HG03432 (cell line): ENCODE measurements around the gene HOXA7.
A peak's percentile ranks its signal among the peaks of the same experiment; 100 is the strongest.

ENCODE experiments used
- ATAC-seq: cut with Tn5 transposase; IDR thresholded peaks from one replicate; pipeline ENCODE4 v1.9.1; 2021; ENCODE audit warnings: mild to moderate bottlenecking, moderate library complexity; ENCODE audit not compliant: unreplicated experiment

HOXA7 gene

DNA sequence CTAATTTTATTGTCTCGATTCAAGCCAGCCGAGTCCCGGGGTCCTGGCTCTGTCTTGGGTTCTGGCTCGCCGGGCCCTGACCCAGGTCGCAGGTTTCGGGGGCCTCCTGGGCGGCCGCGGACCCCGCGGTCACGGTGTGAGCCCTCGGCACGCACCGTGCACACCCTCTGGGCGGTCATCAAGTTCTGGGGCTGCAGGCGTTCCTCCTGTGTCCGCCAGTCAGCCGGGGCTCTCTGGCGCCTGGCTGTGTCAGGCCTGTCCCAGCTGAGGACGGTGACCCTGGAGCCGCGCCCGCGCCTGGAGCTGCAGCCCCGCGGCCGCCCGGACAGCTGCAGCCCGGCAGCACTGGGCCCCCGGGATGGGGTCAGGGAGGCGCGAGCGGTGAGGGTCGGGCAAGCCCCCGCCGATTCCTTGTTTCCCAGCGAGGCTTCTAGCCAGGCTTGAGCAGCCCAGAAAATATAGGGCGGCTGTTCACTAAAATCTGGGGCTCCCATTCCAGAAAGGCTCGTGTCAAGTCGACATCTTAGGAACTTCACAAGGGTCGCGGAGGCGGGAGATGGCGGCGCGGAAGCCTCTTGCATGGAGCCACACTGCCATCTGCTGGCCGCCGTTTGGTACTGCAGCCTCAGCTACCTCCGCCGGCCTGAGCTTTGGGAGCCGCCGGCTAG is 4.2 kb upstream of the HOXA7 start:
- ATAC-seq: peak; percentile 62

DNA sequence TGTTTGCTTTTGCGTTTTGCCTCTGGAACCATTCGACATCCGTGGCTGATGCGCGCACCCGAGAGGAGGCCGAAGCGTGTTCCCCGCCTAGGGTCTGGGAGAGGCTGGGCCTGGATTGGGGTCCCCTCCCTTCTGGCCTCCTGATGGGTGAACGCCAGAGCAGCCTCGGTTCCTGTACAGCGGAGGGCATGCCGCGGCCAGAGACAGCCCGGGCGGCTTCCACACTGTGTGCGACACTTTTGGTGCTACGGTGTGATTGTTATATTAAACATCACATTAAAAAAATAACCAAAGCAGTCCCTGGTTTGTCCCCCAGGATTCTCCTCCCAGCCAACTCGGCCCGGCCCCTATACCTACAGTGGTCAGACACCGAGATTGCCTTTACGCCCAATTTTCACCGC is 3.7 kb upstream of the HOXA7 start:
- peak; percentile 22 for ATAC-seq

DNA sequence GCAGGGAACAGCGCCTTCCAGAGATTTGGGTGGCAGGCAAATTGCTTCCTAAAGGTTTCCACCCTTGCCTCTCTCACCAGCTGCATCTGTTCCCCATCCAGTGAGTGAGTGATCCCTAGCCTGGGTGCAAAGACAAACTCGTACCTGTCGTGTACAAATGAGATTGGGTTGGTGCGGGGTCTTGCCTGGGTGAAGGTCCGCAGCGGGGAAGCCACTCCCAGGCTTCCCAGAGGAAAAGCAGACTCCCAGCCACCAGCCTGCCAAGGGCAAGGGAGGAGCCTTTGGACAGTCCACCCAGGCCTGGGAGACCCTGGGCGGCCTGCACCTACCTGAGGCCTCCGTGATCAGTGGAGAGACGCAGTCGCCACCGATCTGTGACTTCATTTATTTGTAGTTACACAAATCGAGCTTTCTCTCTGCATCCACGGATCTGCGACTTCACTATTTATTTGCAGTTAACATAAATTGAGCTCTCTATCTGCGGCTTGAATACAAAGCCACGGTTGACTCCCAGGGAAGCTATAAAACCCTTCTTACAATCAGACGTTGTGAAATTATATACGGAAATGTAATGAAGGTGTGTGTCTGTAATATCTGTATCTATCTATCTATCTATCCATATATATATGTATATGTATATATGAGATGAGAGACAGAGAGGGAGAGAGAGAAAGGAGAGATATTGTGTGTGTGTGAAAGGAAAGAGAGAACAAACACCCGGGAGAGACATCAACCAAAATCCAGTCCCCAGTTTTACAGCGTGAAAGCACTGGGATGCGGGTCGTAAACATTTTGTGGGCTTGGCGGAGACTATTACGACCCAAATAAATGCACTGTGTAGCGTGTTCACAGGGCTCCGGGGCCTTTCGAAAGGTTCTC is 3.0 kb upstream of the HOXA7 start:
- no peak for ATAC-seq

DNA sequence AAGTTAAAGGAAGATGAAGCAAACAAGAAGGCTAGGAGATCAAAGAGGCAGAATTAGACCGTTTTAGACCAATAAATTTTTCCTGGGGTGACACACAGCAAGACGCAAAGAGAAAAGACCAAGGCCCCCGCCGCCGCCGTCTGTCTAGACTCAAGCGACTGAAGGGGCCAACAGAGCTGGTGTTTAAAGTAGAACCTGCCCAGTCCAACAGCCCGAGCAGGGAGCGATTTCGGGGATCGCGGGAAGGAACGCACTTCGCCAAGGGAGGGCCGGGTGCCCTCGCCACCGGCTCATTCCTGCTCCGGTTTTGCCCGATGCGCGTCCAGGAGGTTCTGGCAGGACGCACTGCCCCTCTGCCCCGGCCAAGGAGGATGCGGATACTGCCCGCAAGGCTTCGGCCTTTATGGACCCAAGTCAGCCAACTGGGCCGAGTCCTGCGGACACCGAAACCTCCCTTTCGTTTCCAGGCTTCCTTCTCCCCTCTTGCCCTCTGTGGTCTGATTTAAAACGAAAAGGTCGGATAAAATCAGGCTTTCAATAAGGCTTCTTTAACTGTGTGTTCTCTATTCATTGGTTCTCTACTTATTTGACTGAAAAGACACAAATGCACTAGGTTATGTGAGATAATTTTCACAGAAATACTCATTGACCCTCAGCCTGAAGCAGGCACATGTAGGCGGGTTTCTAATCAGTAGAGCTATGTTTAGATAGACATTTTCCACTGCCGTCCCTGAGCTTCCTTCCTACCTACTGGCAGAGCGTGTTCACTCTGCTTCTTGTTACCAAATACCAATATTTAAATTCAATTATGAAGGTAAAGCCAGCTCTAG is 2.2 kb upstream of the HOXA7 start:
- no peak for ATAC-seq

DNA sequence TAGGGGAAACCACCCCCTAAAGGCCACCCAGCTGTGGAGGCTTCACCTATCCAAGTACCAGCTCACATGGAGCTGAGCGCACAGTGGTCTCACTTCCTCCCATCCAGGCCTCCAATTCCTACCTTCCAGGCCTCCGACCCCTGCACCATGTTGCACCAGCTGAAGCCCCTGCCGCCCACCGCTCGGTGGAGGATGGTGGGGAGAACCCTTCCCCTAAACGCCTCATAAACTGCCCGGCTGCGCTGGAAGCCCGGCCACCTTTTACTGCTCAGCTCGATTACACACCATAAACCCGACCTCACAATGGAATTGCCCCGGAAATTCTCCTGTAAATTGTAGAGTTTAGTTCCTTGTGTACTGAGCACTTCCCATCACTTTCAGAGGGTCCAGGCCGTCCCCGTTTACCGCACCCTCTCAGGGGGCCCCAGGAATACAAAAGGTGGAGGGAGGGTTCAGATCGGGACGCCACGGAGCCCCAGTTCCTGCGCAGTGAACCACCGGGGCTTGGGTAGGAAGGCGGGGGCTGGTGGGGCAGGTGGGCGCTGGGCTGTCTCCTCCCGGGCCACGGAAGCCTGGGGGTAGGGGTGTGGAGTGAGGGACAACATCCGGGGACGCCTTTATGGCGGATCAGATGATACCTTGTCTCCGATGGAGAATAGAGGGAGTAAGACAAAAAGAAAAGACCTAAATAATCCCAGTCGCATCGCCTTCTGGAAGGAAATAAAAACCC is 1.4 kb upstream of the HOXA7 start:
- no peak for ATAC-seq

DNA sequence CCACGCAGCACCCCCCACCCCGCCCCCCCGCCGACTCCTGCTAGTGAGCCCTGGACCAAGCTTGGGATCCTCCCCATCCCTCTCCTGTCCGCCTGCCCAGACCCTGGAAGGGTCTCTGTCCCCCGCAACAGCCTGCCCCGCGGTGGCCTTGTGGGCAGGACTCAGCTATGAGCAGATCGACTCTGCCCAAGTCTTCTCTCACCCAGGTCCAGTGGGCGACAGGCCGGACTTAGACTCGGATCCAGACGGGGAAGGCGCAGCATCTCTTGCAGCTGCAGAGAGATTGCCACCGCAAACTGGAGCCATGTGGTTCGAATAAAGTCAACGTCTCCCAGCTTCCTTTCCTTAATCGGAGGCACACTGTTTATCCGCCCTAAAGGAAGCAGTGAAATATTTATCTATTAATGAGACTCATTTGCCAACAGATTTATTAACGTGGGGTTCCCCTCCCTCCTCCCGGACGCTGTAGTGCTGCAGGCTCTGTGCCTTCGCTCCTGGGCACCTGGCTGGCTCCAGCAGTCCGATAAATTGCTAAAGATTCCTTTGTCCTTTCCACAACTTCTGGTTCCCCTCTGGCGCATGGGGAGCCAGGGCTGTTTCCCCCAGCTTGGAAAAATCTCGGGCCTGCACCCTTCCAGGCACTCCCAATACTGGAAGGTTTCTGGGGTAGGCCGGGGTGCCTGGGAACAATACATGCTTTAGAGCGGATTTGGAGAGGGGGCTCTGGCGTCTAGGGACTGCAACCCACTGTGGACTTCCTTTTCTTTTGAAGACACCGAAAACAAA is 634 bp upstream of the HOXA7 start:
- ATAC-seq: no peak

DNA sequence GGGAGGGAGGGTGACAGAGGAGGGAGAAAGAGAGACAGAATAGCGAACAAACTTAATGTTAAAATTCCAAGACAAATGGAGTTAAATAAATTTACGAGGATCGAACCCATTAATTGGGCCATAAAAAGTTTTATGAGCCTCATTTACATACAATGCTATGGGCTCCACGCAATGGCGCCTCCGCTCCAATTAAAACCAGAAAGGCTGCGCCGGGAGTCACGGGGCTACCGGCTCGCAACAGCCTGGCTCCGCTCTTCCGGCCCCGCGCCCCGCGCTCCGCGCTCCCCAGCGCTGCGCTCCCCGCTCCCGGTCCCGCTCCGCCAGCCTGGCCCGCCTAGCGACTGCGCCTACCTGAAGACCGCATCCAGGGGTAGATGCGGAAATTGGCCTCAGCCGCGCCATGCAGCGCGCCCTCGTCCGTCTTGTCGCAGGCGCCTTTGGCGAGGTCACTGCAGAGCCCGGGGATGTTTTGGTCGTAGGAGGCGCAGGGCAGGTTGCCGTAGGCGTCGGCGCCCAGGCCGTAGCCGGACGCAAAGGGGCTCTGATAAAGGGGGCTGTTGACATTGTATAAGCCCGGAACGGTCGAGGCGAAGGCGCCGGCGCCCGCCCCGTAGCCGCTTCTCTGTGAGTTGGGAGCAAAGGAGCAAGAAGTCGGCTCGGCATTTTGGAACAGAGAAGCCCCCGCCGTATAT is 513 bp downstream of the HOXA7 start:
- ATAC-seq: no peak

DNA sequence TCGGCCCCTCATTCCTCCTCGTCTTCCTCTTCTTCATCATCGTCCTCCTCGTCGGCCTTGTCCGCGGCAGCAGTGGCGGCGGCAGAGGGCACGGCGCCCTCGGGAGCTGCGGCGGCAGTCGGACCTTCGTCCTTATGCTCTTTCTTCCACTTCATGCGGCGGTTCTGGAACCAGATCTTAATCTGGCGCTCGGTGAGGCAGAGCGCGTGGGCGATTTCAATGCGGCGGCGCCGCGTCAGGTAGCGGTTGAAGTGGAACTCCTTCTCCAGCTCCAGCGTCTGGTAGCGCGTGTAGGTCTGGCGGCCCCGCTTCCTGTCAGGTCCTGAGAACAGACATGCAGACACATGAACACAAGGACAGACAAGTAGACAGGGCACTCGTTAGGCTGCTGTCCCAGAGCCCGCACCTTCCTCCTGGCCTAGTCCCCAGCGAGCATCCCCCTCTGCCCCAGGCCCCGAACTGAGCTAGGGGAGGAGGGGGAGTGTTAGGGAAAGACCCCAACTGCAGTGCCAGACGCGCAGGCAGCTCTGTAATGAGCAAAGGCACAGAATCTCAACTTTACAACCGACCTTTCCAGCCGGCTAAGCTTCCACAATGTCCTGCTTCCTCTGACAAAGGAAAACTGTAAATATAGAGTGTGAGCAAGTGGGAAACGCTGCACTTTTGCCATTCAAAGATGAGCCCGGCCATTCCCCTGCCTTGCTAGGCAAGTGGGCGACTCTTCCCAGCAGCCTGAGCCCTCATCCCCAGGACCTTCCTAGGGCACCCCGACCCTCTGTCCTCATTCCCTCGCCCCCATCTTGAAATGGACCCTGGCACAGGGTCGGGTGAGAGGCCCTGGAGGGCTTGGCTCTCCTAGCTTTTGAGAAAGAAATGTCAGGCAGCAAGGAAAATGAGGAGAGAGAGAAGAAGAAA is 1.3 kb downstream of the HOXA7 start:
- no peak for ATAC-seq

DNA sequence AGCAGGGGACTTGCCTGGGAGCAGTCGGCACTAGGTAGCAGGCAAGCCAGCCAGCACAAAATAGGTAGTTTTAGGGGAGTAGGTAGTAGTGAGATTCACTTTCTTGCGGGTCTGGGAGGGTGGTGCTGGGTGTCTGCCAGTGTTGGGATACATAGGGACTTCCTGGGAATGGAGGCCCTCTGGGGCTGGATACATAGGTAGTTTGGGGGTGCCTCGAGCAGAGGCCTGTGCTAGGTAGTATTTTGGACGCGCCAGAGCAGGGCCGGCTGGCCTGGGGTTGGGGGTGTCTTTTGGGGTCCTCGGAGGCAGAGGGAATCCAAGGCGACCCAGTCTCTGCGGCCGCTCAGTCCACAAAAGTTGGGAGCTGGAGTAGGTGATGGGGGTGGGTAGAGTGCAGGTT is 2.1 kb downstream of the HOXA7 start:
- ATAC-seq: no peak

DNA sequence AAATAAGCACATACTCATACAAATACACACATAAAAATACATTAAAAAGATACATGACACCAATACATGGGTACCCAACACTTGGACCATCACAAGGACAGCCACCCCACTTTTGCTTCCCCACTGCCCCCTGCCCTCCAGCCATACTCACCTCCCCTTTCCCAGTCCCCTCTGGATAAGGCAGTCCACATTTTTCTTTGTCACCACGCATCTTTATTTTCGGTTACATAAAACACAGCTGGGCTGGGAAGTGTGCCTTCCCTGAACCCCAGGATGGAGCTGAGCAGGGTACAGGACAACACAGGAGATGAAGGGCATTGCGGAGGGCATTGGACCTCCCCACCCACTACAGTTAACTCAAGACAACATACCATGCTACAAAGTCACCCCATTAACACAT is 2.9 kb downstream of the HOXA7 start:
- no peak for ATAC-seq

DNA sequence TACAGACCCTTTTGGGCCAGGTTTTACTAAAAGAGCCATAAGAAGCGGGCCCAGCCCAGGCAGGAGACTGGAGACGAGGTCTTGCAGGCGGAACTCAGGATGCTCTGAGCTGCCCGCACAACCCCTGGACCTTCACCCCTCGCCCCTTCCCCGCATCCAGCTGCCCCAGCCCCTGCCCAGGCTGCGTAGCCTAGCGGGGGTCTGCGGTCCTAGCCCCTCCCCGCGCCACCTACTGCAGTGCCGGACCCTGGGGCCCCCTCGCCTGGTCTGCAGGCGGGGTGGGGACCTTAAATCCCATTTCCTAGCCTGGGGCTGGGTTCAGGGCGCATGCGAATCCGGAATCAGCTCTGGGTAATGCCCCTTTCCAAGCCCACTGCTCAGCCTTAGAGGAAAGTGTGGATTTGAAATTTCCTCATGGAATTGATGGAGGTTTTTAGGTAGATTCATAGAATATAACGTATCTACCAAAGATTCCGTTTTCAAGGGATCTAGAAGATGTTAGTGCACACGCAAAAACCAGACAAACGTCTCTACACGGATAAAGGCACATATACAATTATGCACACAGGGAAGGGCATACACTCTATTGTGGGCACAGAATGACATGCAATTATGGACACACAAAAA is 3.5 kb downstream of the HOXA7 start:
- ATAC-seq: no peak

DNA sequence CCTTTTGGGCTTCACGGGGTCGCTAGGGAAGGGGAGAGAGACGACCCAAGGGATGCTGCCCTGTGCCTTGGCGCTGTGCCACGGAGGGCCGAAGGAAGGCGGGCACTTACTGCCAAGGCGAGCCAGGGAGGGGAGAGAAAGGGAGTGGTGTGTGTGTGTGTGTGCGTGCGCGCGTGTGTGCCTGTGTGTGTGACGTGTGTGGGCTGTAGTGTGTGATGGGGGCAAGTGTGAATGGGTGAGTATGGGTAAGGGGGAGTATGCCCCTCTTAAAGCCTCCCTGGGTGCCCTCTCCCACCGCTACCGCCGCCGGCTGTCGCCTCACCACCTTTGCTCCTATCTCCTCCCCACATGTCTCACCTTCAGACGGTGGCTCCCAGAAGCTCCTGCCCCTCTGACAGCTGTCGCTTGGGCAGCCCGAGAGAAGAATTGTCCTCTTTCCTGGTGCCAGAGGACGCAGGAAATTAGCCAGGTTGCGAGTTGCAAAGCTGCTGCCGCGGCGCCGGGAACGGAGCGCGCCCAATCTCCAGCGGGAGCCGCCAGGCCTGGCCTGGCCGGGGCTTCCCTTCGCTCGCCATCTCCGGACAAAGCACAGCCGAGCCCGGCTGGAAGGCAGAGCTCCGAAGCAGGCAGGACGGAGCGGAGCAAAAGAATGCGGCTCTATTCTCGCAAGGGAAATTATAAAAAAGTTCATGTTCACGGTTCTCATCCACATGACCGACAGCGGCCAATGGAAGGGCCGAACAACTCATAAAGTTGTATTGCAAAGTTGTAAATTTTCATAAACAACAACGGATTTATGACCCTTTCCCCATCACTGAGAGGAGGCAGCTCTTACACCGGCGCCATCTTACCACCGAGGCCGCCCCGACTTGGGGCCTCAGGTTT is 4.3 kb downstream of the HOXA7 start, which contains the start of gene HOXA3:
HOXA3 (minus strand) TSS at position 653 of the 885 bp plus-strand sequence. CDS start 41,943 bp downstream, outside the sequence.
- no peak for ATAC-seq

DNA sequence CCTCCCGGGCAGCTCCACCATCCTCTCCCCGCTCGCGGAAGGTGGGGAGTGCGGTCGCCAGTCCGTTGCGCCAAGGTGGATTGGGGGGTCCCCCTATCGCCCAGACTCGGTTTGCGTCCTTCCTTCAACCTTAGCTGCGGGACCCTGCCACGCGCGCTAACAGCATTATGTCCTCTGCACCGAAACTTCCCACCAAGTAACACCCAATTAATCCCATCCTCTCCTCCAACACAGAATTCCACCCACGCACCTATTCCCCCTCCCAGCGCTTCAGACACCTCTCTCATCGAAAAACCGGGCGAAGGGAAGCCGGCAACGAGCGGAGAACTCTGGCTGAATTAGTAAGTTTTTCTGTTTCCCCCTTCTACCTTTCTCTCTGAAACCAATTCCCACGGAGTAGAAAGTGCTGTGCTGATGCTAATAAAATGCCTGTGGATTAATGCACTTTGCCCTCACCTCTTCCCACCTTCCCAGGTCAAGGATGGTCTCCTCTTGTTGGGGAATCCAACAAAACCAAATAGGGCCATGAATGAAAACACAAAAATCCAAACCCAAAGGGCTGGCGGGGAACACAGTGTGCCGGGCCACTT is 5.0 kb downstream of the HOXA7 start:
- ATAC-seq: no peak

DNA sequence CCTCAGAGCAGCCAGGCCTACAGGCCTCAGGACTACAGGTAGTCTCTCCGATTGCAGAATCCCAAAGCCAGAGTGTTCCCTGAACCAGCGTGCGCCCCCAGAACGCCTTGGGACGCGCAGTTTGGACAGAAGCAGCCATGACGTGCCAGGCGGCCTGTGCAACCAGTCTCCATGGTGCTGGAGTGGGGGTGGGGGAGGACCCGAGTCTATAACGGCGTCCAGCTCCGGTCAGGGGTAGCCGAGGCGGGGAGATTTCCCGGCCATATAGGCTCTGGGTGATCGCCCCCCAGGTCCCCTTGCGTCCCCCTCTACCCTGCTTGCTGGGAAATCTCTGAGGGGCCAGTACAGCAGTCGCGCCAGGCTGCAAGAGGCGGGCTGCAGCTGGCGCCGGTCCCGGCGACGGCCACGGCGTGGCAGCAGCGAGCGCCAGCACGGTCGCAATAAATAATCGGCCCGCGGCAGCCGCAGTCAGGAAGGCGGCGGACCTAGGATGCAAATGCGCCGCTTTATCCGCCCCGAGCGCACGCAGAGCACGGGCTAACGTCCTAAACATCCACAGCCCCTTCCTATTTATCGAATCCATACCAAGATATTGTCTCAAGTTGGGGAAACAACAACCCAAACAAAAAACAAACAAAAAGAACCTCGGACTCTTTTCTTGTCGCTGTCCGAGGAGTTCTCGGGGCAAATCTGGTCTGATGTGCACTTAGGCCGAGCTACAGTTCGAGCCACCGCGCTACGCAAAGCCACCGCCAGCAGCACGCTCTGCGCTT is 5.7 kb downstream of the HOXA7 start:
- peak; percentile 93 for ATAC-seq

DNA sequence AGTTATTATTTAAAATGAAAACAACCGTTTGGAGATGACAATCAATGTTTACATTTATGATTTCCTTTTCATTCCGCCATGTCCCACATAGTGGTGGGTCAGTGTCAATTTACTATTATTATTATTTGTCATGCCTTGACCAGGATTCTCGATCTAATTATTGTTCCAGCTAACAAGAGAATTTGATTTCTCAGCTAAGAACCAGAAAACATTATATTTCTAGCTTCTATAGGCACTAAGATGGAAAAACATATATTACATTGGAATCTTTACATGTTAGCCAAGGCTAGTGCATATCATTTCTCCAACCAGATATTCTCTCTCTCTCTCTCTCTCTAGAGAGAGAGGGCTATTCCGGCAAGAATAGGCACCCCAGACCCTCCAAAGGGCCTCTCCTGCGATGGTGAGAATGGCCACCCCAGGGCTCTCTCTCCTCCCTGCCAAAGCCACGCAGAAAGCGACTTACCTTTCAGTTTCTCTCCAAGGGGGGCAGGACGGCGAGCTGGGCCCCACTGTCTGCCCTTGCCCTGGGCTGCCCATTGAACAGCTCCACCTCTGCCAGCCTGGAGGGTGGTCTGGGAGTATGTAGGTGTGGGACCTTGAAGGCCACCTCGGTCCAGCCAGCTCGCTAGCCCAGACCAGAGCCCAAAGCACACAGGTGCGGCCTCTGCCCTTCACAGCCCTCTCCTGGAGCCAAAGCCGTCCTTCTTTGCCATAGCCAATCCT is 6.5 kb downstream of the HOXA7 start:
- ATAC-seq: no peak
